K562 (cell line): Measurements from ENCODE around the gene TXNIP. TPM values are rescaled to one million over a fixed set of nuclear protein-coding genes. Genes with fewer than 3 reads are reported as not detected.
A peak's percentile ranks its signal among the peaks of the same experiment; 100 is the strongest.

Experiments used
- CHD1 ChIP-seq: fragments of 200-600 bp; sonication (generic); IDR thresholded peaks from one replicate; pipeline ENCODE4 v1.6.1; 2012; ENCODE audit warnings: mild to moderate bottlenecking, moderate library complexity, low read length, inconsistent platforms
- GATAD2B ChIP-seq: fragments of 450-650 bp; IDR thresholded peaks from 2 replicates; pipeline ENCODE4 v1.6.1; 2017; ENCODE audit warnings: mild to moderate bottlenecking, borderline replicate concordance
- HDAC1 ChIP-seq, 2 experiments: fragments of 450-650 bp; IDR thresholded peaks; 2 replicates each; pipeline ENCODE4 v1.6.1; 2016 to 2017; ENCODE audit warnings: inconsistent platforms in 1 of 2, mild to moderate bottlenecking in 1 of 2, moderate library complexity in 1 of 2
- HDGF ChIP-seq: fragments of 450-650 bp; IDR thresholded peaks from 2 replicates; pipeline ENCODE4 v1.6.1; 2016
- HMG20B ChIP-seq: fragments of 250-450 bp; sonication (Bioruptor Pico); IDR thresholded peaks from 2 replicates; pipeline ENCODE4 v1.5.0; 2021; ENCODE audit warnings: mild to moderate bottlenecking
- MTF1 ChIP-seq: fragments of 250-450 bp; sonication (Bioruptor Pico); IDR thresholded peaks from 2 replicates; pipeline ENCODE4 v1.9.0; 2021; ENCODE audit warnings: moderate library complexity, mild to moderate bottlenecking, inconsistent platforms, borderline replicate concordance
- MYNN ChIP-seq, 2 experiments: sonication (generic); formaldehyde crosslinking in 1 of 2; IDR thresholded peaks; 2 replicates each; pipeline versions ENCODE4 v1.5.0 to v1.6.1; 2016 to 2020; ENCODE audit warnings: antibody characterized with exemption in 1 of 2, missing genetic modification reagents in 1 of 2
- NCOA4 ChIP-seq: fragments of 450-650 bp; IDR thresholded peaks from 2 replicates; pipeline ENCODE4 v1.6.1; 2018; ENCODE audit warnings: mild to moderate bottlenecking; ENCODE audit not compliant: partially characterized antibody
- NFIC ChIP-seq: fragments of 450-650 bp; IDR thresholded peaks from 2 replicates; pipeline ENCODE4 v1.6.1; 2017; ENCODE audit warnings: mild to moderate bottlenecking, inconsistent platforms
- NR1H2 ChIP-seq: sonication (generic); formaldehyde crosslinking; IDR thresholded peaks from 2 replicates; pipeline ENCODE4 v1.4.0; 2020; ENCODE audit warnings: mild to moderate bottlenecking, missing genetic modification reagents
- NUFIP1 ChIP-seq: fragments of 450-650 bp; IDR thresholded peaks from 2 replicates; pipeline ENCODE4 v1.6.1; 2018; ENCODE audit not compliant: partially characterized antibody
- POLR3A ChIP-seq: IDR thresholded peaks from 2 replicates; pipeline ENCODE4 v1.6.1; 2011; ENCODE audit warnings: borderline replicate concordance, mild to moderate bottlenecking, moderate library complexity; ENCODE audit not compliant: insufficient read length, insufficient read depth; ENCODE audit errors: extremely low read depth
- PRMT5 ChIP-seq: sonication (generic); formaldehyde crosslinking; IDR thresholded peaks from 2 replicates; pipeline ENCODE4 v1.5.0; 2020; ENCODE audit warnings: missing genetic modification reagents
- RFX5 ChIP-seq: IDR thresholded peaks from 2 replicates; pipeline ENCODE4 v1.6.1; 2011; ENCODE audit warnings: low read depth, mild to moderate bottlenecking, improper control_type of control experiment, low read length
- RHOXF2B ChIP-seq: fragments of 250-450 bp; sonication (Bioruptor Pico); conservative IDR thresholded peaks from 2 replicates; pipeline ENCODE4 v1.5.1; 2021
- SETDB1 ChIP-seq: IDR thresholded peaks from one replicate; pipeline ENCODE4 v1.6.1; 2012; ENCODE audit warnings: low read length, control low read depth, inconsistent platforms
- SFPQ ChIP-seq: fragments of 200-400 bp; formaldehyde crosslinking; IDR thresholded peaks from 2 replicates; pipeline ENCODE4 v1.6.1; 2017; ENCODE audit warnings: mild to moderate bottlenecking, low read depth, low read length, moderate library complexity
- TCF3 ChIP-seq: sonication (generic); formaldehyde crosslinking; IDR thresholded peaks from 2 replicates; pipeline ENCODE4 v1.4.0; 2020; ENCODE audit warnings: mild to moderate bottlenecking, missing genetic modification reagents
- XRCC4 ChIP-seq: IDR thresholded peaks from one replicate; pipeline ENCODE4 v1.6.1; 2011; ENCODE audit not compliant: insufficient read depth, insufficient read length; ENCODE audit errors: extremely low read depth
- XRCC5 ChIP-seq: fragments of 200-400 bp; formaldehyde crosslinking; IDR thresholded peaks from 2 replicates; pipeline ENCODE4 v1.6.1; 2017; ENCODE audit warnings: low read depth, mild to moderate bottlenecking, low read length
- YY1 ChIP-seq, 3 experiments: IDR thresholded peaks; 2 replicates each; pipeline ENCODE4 v1.6.1; 2011; ENCODE audit warnings: low read length in 2 of 3, mild to moderate bottlenecking in 2 of 3, moderate library complexity in 2 of 3, borderline replicate concordance in 1 of 3, control low read depth in 1 of 3, low read depth in 1 of 3; ENCODE audit not compliant: insufficient read depth in 3 of 3, insufficient replicate concordance in 2 of 3, control insufficient read depth in 1 of 3, insufficient read length in 1 of 3; ENCODE audit errors: extremely low read depth in 1 of 3
- ZFP36 ChIP-seq: fragments of 150-350 bp; IDR thresholded peaks from 2 replicates; pipeline ENCODE4 v1.6.1; 2018; ENCODE audit warnings: low read length, low read depth; ENCODE audit not compliant: partially characterized antibody
- ZNF184 ChIP-seq: sonication (generic); formaldehyde crosslinking; IDR thresholded peaks from 2 replicates; pipeline ENCODE4 v1.5.0; 2020; ENCODE audit warnings: missing genetic modification reagents
- ZNF699 ChIP-seq: fragments of 250-450 bp; sonication (Bioruptor Pico); IDR thresholded peaks from 2 replicates; pipeline ENCODE4 v1.8.0; 2021; ENCODE audit warnings: mild to moderate bottlenecking, moderate library complexity; ENCODE audit not compliant: insufficient replicate concordance
- ZNF75A ChIP-seq: fragments of 450-650 bp; formaldehyde crosslinking; IDR thresholded peaks from 2 replicates; pipeline ENCODE4 v1.4.0; 2020; ENCODE audit warnings: mild to moderate bottlenecking
- ZNF79 ChIP-seq: fragments of 250-450 bp; sonication (Bioruptor Pico); IDR thresholded peaks from 2 replicates; pipeline ENCODE4 v1.4.0; 2020; ENCODE audit warnings: low read depth, mild to moderate bottlenecking, moderate library complexity
- polyA plus RNA-seq, 8 experiments: library from polyadenylated mRNA; depleted of rRNA in 4 of 8; stranded (reverse) in 5 of 8; unstranded in 3 of 8; fragments of >200 nt; fragmentation: Nextera tagmentation in 2 of 8; fragmentation: Illumina TruSeq in 1 of 8; extraction: Ambion mirVana in 2 of 8; extraction: Trizol in 1 of 8; gene quantifications; 2 replicates each; pipeline versions ENCODE4 v1.2.1 to v1.2.3, GENCODE V29; 2011 to 2014; ENCODE audit warnings: inconsistent platforms in 1 of 8, missing spikeins in 1 of 8
- total RNA-seq, 7 experiments: library from RNA; depleted of rRNA in 6 of 7; stranded (reverse); fragments of >200 nt in 6 of 7; fragmentation: Illumina TruSeq in 2 of 7; extraction: Trizol in 2 of 7; gene quantifications; 2 replicates each; pipeline versions ENCODE4 v1.2.1 to v1.2.3, GENCODE V29; 2011 to 2021; ENCODE audit warnings: low replicate concordance in 1 of 7
- TF ChIP-seq, protein P1 (sequence below): fragments of 250-450 bp; sonication (Bioruptor Pico); IDR thresholded peaks from 2 replicates; pipeline ENCODE4 v1.8.0; 2021; ENCODE audit warnings: mild to moderate bottlenecking, moderate library complexity

TXNIP gene
- total and polyA plus RNA-seq, 9 of the 15 experiments (the other 6 are each of a cell fraction or from before 2014, with no cell fraction given): 120 to 499 (median 257) TPM

GRCh38 chr1:146021622-146022402 is 25.4 kb upstream of the TXNIP start, which contains the start of gene HJV (continued):
- TF ChIP-seq NR1H2 (CRISPR knock-in tag) (no peak), SETDB1 (no peak), YY1 (IDR thresholded peaks at IDR 0.05; ENCODE audit: borderline replicate concordance in 1 of 3, control insufficient read depth in 1 of 3, extremely low read depth in 1 of 3, insufficient read depth in 3 of 3, insufficient read length in 1 of 3, insufficient replicate concordance in 2 of 3, low read depth in 1 of 3, low read length in 2 of 3) (peak in 1 of 3 experiments; percentile 37), MTF1 (CRISPR knock-in tag) (no peak), ZNF75A (no peak), NCOA4 (no peak), POLR3A (no peak), GATAD2B (no peak), XRCC5 (no peak), NFIC (peak; percentile 56), ZFP36 (peak; percentile 100), RFX5 (no peak), CHD1 (no peak), HMG20B (CRISPR knock-in tag) (no peak), XRCC4 (no peak), HDAC1 (IDR thresholded peaks at IDR 0.05) (peak in 1 of 2 experiments; percentile 66; a peak in 3 of 4 replicates), MYNN (IDR thresholded peaks at IDR 0.05) (no peak), MYNN (CRISPR knock-in tag; IDR thresholded peaks at IDR 0.05) (no peak), RHOXF2B (CRISPR knock-in tag) (no peak), SFPQ (no peak), NUFIP1 (no peak), ZNF79 (CRISPR knock-in tag) (no peak), PRMT5 (CRISPR knock-in tag) (no peak), HDGF (no peak), TCF3 (CRISPR knock-in tag) (no peak), ZNF699 (CRISPR knock-in tag) (no peak), ZNF184 (CRISPR knock-in tag) (no peak)
- TF ChIP-seq, protein P1, sequence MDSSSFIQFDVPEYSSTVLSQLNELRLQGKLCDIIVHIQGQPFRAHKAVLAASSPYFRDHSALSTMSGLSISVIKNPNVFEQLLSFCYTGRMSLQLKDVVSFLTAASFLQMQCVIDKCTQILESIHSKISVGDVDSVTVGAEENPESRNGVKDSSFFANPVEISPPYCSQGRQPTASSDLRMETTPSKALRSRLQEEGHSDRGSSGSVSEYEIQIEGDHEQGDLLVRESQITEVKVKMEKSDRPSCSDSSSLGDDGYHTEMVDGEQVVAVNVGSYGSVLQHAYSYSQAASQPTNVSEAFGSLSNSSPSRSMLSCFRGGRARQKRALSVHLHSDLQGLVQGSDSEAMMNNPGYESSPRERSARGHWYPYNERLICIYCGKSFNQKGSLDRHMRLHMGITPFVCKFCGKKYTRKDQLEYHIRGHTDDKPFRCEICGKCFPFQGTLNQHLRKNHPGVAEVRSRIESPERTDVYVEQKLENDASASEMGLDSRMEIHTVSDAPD (CRISPR knock-in tag): no peak
